ENCODE measurements around the gene ATE1. TPM values are rescaled to one million over a fixed set of nuclear protein-coding genes. Genes with fewer than 3 reads are reported as not detected.

ATE1 gene
- total and polyA plus RNA-seq, 10 of the 15 experiments (the other 5 are each of a cell fraction or from before 2014, with no cell fraction given) = 4.3 to 22.7 (median 15.9) TPM

DNA sequence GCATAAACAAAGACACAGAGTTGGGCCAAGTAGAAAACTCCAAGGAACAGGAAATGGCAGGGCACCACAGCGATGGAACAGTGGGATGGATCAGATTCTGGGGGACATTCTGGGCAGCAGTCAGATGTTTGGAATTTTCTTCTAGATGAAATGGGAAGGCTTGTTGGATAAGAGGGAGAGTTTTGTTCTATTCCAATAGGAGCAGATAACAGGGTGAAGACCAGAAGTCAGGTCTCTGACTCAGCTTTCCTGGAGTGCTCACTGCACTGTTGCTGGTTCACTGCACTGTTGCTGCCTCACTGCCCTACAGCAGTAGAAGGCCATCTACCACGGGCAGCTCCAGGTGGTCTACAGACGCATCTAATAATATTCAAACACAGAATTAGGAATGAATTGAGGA lies 135.6 kb downstream of the ATE1 start:
- Histone ChIP-seq H3K79me2 (ENCODE audit: control insufficient read depth, insufficient read depth, low read length) (no peaks in the 10 kb centered on the region), H3K4me1 (ENCODE audit: control insufficient read depth, insufficient read depth, low read length) (no peaks in the 10 kb centered on the region), H4K20me1 (ENCODE audit: control insufficient read depth, insufficient read depth) (no peaks in the 10 kb centered on the region), H3K36me3 (ENCODE audit: control insufficient read depth in 2 of 2, insufficient read depth in 2 of 2, low read length in 1 of 2) (no peaks in the 10 kb centered on the region), H3K4me2 (ENCODE audit: control insufficient read depth, insufficient read depth) (no peak overlapping the region), H3K9ac (ENCODE audit: control insufficient read depth, insufficient read depth, low read length) (no peak overlapping the region), H3K9me3 (replicated peaks; ENCODE audit: control insufficient read depth, insufficient read depth, low read length) (no peaks in the 10 kb centered on the region), H3K27me3 (replicated peaks in 1 of 2; ENCODE audit: control insufficient read depth in 2 of 2, insufficient read depth in 2 of 2, low read length in 1 of 2) (no peaks in the 10 kb centered on the region), H3K4me3 (no peak overlapping the region), H3K27ac (ENCODE audit: control insufficient read depth, insufficient read depth) (no peak overlapping the region), H2AFZ (ENCODE audit: control insufficient read depth, low read depth, low read length) (no peak overlapping the region)
- 98% methylated on average over 3 of the region's 3 CpGs for WGBS (ENCODE audit: insufficient coverage, insufficient replicate concordance, low lambda C conversion rate, missing lambda C conversion rate)
- in situ Hi-C loops (cut with MboI) = no loop called here
- FAIRE-seq (no peak), DNase-seq (ENCODE audit: low read depth, low spot score) (no peak), ATAC-seq (no peak)
- intact Hi-C loops (cut with micrococcal nuclease; ENCODE audit: unreplicated experiment) = no loop called here
- ChIA-PET SMC1A (ENCODE audit: uncharacterized antibody, unreplicated experiment) (interaction anchor here (1.1 kb wide), 1 partner anchor 11 kb away, joined by 4 read pairs; no protein-coding TSS in a partner anchor), CTCF (interaction anchor here (1.3 kb wide), 1 partner anchor 9 kb away, joined by 3 read pairs; no protein-coding TSS in a partner anchor), RAD21 (ENCODE audit: unreplicated experiment) (no interaction called here), POLR2A (no interaction called here)
- BruUV-seq (replicated peaks) = no TSS peak
- TF ChIP-seq, protein P1, sequence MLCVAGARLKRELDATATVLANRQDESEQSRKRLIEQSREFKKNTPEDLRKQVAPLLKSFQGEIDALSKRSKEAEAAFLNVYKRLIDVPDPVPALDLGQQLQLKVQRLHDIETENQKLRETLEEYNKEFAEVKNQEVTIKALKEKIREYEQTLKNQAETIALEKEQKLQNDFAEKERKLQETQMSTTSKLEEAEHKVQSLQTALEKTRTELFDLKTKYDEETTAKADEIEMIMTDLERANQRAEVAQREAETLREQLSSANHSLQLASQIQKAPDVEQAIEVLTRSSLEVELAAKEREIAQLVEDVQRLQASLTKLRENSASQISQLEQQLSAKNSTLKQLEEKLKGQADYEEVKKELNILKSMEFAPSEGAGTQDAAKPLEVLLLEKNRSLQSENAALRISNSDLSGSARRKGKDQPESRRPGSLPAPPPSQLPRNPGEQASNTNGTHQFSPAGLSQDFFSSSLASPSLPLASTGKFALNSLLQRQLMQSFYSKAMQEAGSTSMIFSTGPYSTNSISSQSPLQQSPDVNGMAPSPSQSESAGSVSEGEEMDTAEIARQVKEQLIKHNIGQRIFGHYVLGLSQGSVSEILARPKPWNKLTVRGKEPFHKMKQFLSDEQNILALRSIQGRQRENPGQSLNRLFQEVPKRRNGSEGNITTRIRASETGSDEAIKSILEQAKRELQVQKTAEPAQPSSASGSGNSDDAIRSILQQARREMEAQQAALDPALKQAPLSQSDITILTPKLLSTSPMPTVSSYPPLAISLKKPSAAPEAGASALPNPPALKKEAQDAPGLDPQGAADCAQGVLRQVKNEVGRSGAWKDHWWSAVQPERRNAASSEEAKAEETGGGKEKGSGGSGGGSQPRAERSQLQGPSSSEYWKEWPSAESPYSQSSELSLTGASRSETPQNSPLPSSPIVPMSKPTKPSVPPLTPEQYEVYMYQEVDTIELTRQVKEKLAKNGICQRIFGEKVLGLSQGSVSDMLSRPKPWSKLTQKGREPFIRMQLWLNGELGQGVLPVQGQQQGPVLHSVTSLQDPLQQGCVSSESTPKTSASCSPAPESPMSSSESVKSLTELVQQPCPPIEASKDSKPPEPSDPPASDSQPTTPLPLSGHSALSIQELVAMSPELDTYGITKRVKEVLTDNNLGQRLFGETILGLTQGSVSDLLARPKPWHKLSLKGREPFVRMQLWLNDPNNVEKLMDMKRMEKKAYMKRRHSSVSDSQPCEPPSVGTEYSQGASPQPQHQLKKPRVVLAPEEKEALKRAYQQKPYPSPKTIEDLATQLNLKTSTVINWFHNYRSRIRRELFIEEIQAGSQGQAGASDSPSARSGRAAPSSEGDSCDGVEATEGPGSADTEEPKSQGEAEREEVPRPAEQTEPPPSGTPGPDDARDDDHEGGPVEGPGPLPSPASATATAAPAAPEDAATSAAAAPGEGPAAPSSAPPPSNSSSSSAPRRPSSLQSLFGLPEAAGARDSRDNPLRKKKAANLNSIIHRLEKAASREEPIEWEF (IDR thresholded peaks at IDR 0.05; ENCODE audit: insufficient replicate concordance, low read depth, low read length) = no peak
- TF ChIP-seq ZZZ3 (IDR thresholded peaks at IDR 0.05; ENCODE audit: control insufficient read depth, insufficient read length, low read depth) (no peak), RBBP5 (conservative IDR thresholded peaks at IDR 0.05) (no peak), RAD51 (IDR thresholded peaks at IDR 0.05) (no peak), BMI1 (IDR thresholded peaks at IDR 0.05; ENCODE audit: borderline replicate concordance) (no peak), CREM (IDR thresholded peaks at IDR 0.05; ENCODE audit: low read depth) (no peak)
- TF ChIP-seq, protein P2, sequence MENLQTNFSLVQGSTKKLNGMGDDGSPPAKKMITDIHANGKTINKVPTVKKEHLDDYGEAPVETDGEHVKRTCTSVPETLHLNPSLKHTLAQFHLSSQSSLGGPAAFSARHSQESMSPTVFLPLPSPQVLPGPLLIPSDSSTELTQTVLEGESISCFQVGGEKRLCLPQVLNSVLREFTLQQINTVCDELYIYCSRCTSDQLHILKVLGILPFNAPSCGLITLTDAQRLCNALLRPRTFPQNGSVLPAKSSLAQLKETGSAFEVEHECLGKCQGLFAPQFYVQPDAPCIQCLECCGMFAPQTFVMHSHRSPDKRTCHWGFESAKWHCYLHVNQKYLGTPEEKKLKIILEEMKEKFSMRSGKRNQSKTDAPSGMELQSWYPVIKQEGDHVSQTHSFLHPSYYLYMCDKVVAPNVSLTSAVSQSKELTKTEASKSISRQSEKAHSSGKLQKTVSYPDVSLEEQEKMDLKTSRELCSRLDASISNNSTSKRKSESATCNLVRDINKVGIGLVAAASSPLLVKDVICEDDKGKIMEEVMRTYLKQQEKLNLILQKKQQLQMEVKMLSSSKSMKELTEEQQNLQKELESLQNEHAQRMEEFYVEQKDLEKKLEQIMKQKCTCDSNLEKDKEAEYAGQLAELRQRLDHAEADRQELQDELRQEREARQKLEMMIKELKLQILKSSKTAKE (IDR thresholded peaks at IDR 0.05; ENCODE audit: low read depth, poor library complexity, severe bottlenecking) = no peak

All from GM12878 (cell line).